Ovary (tissue), 3 donors: ENCODE measurements around the gene SESN1.

Experiments used
- CTCF ChIP-seq, 3 donors: fragments of 450-650 bp in 2 of 3; fragments of 200-600 bp in 1 of 3; IDR thresholded peaks; one replicate each; pipeline versions ENCODE4 v1.5.1 to v1.8.0; 2016 to 2022; ENCODE audit warnings: antibody characterized with exemption in 3 of 3, mild to moderate bottlenecking in 1 of 3
- POLR2A ChIP-seq: fragments of 450-650 bp; IDR thresholded peaks from one replicate; pipeline ENCODE4 v1.6.1; 2017; ENCODE audit warnings: antibody characterized with exemption, mild to moderate bottlenecking, moderate library complexity
- donor health status: DM: no; HTN: no; CAD: no.

- no peak for TF ChIP-seq CTCF (IDR thresholded peaks at IDR 0.05)
- TF ChIP-seq POLR2A = no peak
Measured at GRCh38 chr6:109121411-109121810, 26.8 kb upstream of the SESN1 start.
